ENCODE data around the gene TBX3. TPM values are rescaled to one million over a fixed set of nuclear protein-coding genes. Genes with fewer than 3 reads are reported as not detected.
A peak's percentile ranks its signal among the peaks of the same experiment; 100 is the strongest.

Gene TBX3
- total RNA-seq, 3 donors from 2014 or later = 21.3 to 115 (median 78.3) TPM

DNA sequence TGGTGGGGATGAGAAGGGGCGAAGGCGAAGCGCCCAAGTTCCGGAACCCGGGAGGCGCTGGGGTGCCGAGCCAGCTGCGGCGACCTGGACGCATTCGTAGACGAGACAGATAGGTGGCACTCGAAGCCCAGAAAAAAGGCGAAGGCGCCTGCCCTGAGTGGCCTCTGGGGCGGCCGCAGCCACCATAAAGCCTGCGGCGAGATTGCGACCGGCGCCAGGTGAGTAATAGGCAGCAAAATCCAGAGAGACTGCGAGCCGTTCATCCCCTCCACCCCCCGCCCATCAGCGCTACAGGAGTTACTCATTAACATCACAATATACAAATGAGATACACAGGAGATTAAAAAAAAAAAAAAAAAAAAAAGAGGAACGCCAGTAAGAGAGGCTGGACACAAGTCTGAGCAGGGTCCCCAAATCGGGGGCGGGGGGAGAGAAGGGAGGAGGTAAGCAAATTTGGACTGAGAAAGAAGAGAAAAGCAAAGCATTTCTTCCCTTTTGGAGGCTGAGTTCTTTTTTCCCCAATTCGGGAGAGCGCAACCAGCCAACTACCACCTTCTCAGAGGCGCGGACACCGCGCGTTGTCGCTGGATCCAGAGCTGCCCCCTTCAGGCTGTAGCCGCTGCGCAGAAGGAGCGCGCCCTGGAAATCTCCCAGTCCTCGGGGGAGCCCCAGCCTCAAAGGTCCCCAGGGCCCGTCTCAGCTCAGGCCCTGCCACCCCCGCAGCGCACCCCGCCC lies 15.7 kb downstream of the TBX3 start:
- DNase-seq (ENCODE audit: low spot score in 2 of 2) = peak; percentile 84 to 94
- peak; percentile 26 to 52 (median 38) for TF ChIP-seq POLR2AphosphoS5 (IDR thresholded peaks at IDR 0.05)
- no peak for TF ChIP-seq POLR2A (IDR thresholded peaks at IDR 0.05)
- TF ChIP-seq, protein P1, sequence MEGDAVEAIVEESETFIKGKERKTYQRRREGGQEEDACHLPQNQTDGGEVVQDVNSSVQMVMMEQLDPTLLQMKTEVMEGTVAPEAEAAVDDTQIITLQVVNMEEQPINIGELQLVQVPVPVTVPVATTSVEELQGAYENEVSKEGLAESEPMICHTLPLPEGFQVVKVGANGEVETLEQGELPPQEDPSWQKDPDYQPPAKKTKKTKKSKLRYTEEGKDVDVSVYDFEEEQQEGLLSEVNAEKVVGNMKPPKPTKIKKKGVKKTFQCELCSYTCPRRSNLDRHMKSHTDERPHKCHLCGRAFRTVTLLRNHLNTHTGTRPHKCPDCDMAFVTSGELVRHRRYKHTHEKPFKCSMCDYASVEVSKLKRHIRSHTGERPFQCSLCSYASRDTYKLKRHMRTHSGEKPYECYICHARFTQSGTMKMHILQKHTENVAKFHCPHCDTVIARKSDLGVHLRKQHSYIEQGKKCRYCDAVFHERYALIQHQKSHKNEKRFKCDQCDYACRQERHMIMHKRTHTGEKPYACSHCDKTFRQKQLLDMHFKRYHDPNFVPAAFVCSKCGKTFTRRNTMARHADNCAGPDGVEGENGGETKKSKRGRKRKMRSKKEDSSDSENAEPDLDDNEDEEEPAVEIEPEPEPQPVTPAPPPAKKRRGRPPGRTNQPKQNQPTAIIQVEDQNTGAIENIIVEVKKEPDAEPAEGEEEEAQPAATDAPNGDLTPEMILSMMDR (IDR thresholded peaks at IDR 0.05) = peak; percentile 56 to 66 (median 60)
- Histone ChIP-seq H3K4me3 (peak overlapping the region; percentile 33 to 84 (median 52)), H3K4me1 (peaks cover 0 to 2% of the 10 kb centered on the region in 2 donors), H3K27ac (peak overlapping the region; percentile 85 to 97), H3K27me3 (peaks cover 0 to 8% of the 10 kb centered on the region in 2 donors), H3K36me3 (no peaks in the 10 kb centered on the region), H3K9me3 (no peaks in the 10 kb centered on the region)
- intact Hi-C loops (cut with DNase I; ENCODE audit: low total_unique reads) = loop anchor here (5.0 to 10.0 kb wide), 3 partner anchors 966 to 1246 kb away; no protein-coding TSS in a partner anchor

DNA sequence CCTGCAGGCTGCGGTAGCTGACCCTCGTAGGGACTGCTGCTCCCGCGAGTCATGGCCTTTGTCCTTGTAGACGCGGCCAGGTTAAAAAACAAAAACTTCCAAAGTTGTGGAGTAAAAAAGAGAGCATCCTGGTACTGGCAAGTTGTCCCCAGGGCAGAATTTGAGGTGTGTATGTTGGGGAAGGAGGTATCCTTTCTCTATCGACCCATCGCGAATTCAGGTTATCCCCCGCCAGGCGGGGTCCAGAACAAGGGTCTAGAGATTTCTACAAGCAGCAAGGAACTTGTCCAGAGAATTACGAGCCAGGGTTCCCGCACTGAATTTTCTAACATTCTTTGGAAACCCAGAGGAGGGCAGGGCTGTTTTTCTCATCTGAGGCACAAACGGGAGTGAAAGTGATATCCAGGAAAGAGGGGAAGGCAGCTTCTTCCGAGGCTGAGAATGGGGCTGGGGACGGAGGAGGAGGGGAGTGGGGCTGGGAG lies 16.3 kb downstream of the TBX3 start:
- Histone ChIP-seq H3K4me3 (peak overlapping the region; percentile 33 to 84 (median 52)), H3K36me3 (no peaks in the 10 kb centered on the region), H3K27ac (peak overlapping the region; percentile 85 to 97), H3K27me3 (peaks cover 0 to 8% of the 10 kb centered on the region in 2 donors), H3K9me3 (no peaks in the 10 kb centered on the region), H3K4me1 (peaks cover 0 to under 1% of the 10 kb centered on the region in 2 donors)
- TF ChIP-seq POLR2A (IDR thresholded peaks at IDR 0.05) (no peak), POLR2AphosphoS5 (IDR thresholded peaks at IDR 0.05) (no peak)
- TF ChIP-seq, protein P1 (IDR thresholded peaks at IDR 0.05) = no peak
- no peak for DNase-seq (ENCODE audit: low spot score in 2 of 2)
- intact Hi-C loops (cut with DNase I; ENCODE audit: low total_unique reads) = loop anchor here (5.0 to 10.0 kb wide), 3 partner anchors 967 to 1247 kb away; no protein-coding TSS in a partner anchor

DNA sequence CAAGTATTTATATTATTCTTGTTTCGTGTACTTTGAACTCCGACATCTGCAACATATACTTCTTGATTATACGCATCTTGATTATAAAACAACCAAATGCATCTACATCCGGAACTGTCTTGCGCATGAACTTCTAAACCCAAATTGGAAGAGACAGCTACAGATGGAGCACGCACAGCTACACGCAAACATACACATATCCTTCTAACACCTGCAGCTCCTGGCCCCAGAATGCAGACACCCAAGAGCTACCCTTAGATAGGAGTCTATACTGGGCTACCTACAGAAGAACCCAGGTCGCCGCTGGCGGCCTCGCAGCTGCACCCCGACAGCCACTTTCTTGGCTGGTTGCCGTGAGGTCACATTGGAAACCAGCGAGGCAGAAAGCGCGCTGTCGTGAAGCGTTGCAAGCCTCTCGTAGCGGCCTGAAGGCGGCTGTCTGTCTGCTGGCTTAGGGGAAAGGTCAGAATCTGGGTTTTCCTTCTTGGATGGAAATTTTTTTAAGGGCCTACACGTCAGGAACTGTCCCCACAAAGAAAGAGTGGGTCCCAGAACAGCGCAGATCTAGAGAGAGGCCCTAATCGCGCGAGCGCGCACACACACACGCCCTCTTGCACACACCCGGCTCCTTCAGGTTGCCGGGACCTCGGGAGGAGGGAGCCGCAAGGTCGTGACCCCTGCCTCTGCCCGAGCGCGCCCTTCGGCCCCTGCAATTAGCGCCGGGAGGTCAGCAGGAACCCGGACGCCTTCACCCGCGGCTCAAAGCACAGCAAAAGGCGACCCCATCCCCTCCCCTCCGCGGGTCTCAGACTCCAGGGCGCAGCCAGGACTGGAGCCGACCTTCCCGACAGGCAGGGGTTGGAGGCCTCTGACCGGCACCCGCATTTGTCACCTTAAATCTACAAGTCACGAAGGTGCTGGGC lies 17.0 kb downstream of the TBX3 start:
- TF ChIP-seq, protein P1 (IDR thresholded peaks at IDR 0.05) = no peak
- TF ChIP-seq POLR2A (IDR thresholded peaks at IDR 0.05) (no peak), POLR2AphosphoS5 (IDR thresholded peaks at IDR 0.05) (no peak)
- no peaks in the 10 kb centered on the region for H3K9me3 ChIP-seq
- H3K4me1 ChIP-seq = peaks cover 0 to 3% of the 10 kb centered on the region in 2 donors
- H3K36me3 ChIP-seq = no peaks in the 10 kb centered on the region
- no peak for DNase-seq (ENCODE audit: low spot score in 2 of 2)
- H3K27ac ChIP-seq = peak overlapping the region; percentile 85 to 97
- H3K27me3 ChIP-seq = peaks cover 0 to 8% of the 10 kb centered on the region in 2 donors
- intact Hi-C loops (cut with DNase I; ENCODE audit: low total_unique reads) = loop anchor here (5.0 to 10.0 kb wide), 3 partner anchors 968 to 1248 kb away; no protein-coding TSS in a partner anchor
- peak overlapping the region in 1 of 3 donors; percentile 84 for H3K4me3 ChIP-seq

DNA sequence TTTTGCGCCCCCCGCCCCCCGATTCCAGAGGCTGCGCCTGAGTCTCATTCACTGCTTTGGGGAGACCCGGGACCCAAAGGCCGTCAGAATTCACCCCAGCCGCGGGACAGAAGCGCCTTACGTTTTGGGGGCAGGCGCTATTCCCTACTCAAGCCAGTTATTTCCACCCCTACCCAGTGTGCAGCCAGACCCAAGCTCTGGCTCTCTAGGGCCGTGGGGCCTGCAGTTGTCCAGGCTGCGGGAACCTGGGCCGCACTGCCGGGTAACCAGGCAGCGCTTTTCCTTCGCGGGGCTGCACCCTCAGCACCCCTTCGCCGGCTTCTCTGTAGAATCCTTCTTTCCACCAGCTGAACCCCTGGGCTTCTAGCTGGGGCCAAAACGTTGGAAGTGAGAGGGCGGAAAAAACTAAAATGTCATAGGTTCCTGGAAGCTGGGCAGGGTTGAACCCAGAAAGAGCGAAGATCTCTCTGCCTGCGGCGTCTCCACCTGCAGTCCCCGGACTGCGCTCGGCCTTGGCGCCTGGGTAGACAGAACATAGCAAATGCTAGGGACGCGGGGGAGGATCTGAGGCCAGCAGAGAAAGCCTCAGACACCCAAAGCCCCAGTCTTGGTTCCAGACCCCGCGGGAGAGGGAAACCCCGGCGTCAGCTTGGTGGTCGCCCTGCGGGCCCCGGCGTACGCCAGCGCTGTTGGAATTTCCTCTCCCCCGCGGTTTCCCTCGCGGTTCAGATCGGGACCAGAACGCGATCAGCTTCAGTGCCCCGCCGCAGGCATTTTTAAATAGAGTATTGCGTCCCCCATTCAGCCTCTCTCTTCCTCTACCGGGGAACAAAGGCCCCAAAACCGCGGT lies 18.3 kb downstream of the TBX3 start:
- no peaks in the 10 kb centered on the region for H3K9me3 ChIP-seq
- peaks cover 0 to 3% of the 10 kb centered on the region in 2 donors for H3K4me1 ChIP-seq
- peak overlapping the region in 1 of 3 donors; percentile 54 for H3K4me3 ChIP-seq
- DNase-seq (ENCODE audit: low spot score in 2 of 2) = no peak
- H3K27ac ChIP-seq = peak overlapping the region; percentile 40 to 85
- TF ChIP-seq POLR2A (IDR thresholded peaks at IDR 0.05) (no peak), POLR2AphosphoS5 (IDR thresholded peaks at IDR 0.05) (no peak)
- TF ChIP-seq, protein P1 (IDR thresholded peaks at IDR 0.05) = no peak
- intact Hi-C loops (cut with DNase I; ENCODE audit: low total_unique reads) = loop anchor here (5.0 to 10.0 kb wide), 3 partner anchors 969 to 1249 kb away; no protein-coding TSS in a partner anchor
- H3K27me3 ChIP-seq = peaks cover 0 to 8% of the 10 kb centered on the region in 2 donors
- no peaks in the 10 kb centered on the region for H3K36me3 ChIP-seq
